Measurements from ENCODE around the gene MPND.

MPND gene

DNA sequence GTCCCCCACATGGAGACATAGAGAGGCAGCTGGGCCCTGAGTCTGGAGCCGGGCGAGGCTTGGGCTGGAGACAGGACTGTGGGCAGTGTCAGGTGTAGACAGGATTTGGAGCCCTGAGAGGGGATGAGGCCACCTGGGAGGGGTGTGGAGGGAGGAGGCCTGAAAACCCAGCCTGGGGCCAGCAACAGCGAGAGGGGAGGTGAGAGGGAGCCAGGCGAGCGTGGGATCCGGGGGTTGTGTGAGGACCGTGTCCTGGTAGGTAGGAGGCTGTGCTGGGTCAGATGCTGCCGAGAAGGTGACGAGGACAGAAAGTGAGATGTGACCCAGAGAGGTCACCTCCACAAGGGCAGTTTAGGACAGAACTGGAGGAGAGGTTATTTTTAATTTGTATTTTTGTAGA lies 7.4 kb downstream of the MPND start:
- DNase-seq, result no peak

- DNase-seq, result peak; percentile 14
Observed at GRCh38 chr19:4352701-4353121, 9.3 kb downstream of the MPND start.

GRCh38 chr19:4354282-4354681 lies 10.9 kb downstream of the MPND start:
- DNase-seq, result no peak

- no peak for DNase-seq
Observed at GRCh38 chr19:4354897-4355296, 11.5 kb downstream of the MPND start.

- DNase-seq, result no peak
Observed at GRCh38 chr19:4357095-4357797, 13.9 kb downstream of the MPND start.

DNA sequence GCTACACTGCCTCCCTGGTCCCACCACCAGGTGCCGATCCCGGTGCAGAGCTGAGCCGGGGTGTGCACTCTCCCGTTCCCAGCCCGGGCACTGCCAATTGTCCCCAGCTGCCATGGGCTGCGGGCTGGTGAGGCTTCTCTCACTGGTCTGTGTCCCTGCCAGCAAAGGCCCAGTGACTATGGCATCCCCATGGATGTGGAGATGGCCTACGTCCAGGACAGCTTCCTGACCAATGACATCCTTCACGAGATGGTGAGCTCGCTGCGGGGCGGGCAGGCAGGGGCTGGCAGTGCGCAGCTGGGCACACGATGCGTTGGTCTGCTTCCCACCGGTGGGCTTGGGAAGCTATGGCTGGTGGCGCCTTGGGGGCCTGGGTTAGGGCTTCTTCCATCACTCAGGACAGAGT lies 14.6 kb downstream of the MPND start:
- DNase-seq, result no peak

DNA sequence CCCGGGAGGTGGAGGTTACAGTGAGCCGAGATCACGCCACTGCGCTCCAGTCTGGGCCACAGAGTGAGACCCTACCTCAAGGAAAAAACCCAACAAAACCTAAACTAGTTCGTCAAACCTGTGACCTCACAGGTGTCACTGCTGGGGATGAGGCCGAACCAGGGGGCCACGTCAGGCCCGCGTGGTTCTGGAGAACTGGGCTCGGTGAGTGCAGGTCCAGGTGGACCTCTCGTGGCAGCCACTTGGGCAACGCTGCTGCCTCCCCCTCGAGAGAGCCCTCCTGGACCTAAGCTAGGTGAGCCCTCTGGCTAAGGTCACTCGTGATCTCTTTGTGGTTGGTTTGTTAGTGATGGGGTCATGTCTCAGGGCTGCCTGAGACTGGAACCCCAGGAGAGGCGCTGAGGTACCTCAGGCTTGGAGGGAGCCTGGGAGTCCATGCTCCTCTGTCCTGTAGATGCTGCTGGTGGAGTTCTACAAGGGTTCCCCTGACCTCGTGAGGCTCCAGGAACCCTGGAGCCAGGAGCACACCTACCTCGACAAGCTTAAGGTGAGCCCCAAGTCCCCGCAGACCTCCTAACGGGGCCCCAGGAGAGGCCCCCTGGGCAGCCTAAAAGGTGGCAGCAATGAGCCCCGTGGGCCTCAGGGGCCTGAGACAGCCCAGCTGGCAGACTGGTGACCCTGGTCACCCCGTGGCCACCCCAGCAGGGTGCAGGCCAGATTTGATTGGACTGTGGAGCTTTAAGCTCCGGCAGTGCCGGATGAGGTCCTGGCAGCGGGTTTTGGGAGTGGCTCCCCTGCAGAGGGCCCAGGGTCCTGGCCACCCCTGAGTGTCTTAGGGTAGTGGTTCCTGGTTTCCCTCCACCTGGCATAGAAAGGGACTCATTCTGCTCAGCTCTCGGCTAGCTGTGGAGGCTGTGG lies 15.6 kb downstream of the MPND start:
- no peak for DNase-seq

- DNase-seq, result no peak
Observed at GRCh38 chr19:4359627-4360000, 16.3 kb downstream of the MPND start.

DNA sequence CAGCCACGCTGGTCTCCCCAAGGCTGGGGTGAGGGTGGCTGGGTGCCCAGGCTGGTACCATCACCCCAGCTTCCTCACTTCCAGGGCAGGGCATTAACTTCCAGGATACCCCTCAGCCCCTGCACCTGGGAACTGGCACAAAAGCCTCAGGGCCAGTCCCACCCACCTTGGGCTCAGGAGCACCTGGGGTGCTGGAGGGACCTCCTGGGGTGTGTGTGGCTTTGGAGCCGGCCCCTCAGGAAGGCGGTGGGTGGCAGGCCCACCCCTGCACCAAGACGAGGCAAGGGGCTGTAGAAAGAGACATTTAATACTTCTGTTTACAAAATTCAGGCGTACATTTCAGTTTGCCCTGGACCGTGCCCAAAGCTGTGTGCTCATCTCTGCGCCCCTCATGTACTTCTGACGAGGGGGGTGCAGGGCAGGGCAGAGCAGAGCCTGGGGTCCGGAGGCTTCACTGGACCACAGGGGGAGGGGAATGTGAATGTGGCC lies 16.8 kb downstream of the MPND start:
- DNase-seq, result no peak

- no peak for DNase-seq
Observed at GRCh38 chr19:4360641-4361151, 17.3 kb downstream of the MPND start.

- no peak for DNase-seq
Observed at GRCh38 chr19:4361152-4362046, 18.0 kb downstream of the MPND start.

DNA sequence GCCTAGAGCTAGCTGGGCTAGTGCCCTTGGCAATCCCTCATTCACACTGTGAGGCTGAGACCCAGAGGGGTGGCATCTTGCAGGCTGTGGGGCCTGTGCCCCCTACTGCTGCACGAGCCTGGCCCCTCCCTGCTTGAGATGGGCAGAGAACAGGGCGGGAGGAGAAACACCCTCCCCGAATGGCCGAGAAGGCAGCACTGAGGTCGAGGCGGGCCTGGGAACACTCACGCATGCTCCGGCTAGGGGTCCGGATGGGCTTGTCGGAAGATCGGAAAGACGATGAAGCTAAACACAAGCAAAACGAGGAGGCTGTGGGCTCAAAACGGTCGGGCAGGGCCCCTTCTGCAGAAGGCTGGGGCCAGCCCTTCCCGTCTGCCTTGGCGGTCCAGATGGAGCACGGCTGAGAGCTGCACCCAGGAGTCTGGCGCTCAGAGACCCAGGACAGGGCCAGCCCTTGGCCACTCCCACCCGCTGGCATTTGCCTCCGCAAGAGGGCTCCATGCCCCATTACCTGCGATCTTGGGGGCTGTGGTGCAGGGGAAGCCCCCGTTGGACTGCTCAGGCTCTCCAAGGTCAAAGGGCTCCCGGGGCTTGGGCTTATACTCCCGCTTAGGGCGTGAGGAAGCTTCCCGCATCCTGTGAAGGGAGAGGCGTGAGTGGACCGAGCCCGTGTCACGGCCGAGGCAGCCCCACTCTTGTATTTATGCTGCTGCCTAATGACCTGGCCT lies 18.9 kb downstream of the MPND start:
- no peak for DNase-seq

DNA sequence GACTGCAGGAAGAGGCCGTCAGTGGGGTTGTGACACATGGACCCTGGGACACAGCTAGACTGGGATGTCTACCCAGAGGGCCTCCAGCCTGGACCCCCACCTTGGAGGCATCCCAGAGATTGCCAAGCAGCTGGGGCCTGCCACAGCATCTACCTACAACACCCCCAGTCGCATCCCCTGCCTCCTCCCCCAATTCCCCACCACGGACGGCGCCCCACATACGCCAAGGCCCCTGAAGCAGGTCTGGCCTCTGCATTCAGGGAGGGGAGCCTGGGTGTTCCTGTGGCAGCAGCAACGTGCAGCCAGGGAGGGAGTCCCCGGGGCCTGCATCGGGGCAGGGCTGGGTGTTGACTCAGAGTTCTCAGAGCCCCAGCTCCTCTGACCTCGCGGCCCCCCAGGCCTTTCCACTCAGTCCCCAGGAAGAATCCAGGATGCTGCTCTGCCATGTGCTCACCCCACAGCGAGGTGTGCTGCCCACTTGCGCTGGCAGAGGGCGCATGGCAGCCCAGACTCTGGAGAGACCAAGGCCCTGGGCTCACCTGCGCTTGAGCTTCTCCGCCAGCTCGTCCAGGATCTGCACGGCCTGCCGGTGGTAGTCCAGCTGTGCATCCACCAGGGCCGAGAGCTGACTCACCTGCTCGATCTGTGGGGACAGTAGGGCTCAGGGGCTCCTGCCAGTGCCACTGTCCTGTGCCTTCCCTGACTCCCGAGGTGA lies 19.6 kb downstream of the MPND start:
- DNase-seq, result no peak

- no peak for DNase-seq
Observed at GRCh38 chr19:4363571-4364304, 20.4 kb downstream of the MPND start.

- DNase-seq, result no peak
Observed at GRCh38 chr19:4365341-4365740, 22.0 kb downstream of the MPND start.

DNA sequence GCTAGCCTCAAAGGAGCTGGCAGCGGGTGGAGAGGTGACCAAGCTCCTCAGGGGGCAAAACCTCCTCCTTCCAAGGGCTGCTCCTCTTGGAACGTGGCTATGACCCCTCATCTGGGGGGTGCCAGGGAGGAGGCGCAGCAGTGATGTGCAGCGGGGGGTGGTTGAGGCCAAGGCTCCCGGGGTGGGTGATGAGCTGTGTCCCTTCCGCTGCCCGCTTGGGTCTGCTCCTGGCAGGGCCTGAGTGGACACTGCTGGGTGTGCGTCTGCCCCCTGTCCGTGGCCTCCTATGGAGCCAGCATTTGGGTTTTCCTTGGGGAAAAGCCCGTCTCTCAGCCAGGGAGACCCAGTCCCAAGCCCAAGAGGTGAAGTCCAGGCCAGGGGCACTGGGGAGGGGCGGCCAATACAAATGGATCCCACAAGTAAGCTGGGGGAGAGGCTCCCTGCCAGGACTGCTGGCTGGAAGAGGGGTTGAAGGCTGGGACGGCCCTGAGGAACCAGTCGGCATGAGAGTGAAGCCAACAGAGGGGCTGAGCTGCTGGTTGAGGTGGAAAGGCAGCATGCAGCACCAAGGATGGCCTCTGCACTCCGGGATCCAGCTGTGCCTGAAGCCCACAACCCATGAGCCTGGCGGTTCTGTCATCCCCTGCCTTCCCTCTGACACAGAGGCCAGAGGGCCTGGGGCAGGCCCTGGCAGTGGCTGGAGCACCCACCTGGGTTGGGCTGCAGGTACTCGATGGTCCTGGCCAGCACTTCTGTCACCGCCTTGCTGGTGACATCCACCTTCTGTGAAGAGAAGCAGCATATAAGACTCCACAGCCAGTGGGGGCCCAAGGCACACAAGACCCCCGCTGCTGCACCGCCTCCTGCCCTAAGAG lies 22.7 kb downstream of the MPND start:
- no peak for DNase-seq

GRCh38 chr19:4366666-4367335 lies 23.4 kb downstream of the MPND start:
- no peak for DNase-seq

DNA sequence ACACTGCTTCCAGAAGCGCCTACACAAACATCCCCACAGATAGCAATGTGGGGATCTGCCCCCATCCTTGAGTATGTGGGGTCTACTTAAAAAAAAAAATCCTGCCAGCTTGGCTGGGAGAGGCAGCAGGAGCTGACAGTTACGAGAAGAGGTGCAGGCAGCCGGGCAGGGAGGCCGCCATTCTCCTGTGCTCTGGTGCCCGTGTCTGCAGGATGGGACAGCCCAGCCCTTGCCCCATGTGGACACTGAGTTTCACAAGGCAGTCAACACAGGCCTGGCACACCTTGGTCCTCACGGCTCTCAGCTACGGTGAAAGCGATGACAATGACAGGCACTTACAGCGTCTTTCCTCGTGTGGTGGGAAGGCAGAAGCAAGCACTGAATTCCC lies 24.0 kb downstream of the MPND start:
- DNase-seq, result no peak

- DNase-seq, result no peak
Observed at GRCh38 chr19:4367781-4368127, 24.4 kb downstream of the MPND start.

All from NCI-H1105 treated with DMSO at 0.1 percent for 48 hours (cell line).